Stomach smooth muscle (tissue), 2 donors: Measurements from ENCODE around the gene SCUBE1.

ENCODE experiments used
- H3K27ac ChIP-seq: one replicate; pipeline ENCODE4 v1.7.0; 2013; ENCODE audit warnings: mild to moderate bottlenecking, low read length, inconsistent platforms
- H3K27me3 ChIP-seq, 2 donors: one replicate each; pipeline ENCODE4 v1.7.0; 2013; ENCODE audit warnings: low read length in 2 of 2; ENCODE audit not compliant: insufficient read depth in 2 of 2, control insufficient read depth in 1 of 2
- H3K36me3 ChIP-seq, 2 donors: one replicate each; pipeline ENCODE4 v1.7.0; 2013; ENCODE audit warnings: low read length in 2 of 2; ENCODE audit not compliant: control insufficient read depth in 2 of 2, insufficient read depth in 2 of 2
- H3K4me1 ChIP-seq: one replicate; pipeline ENCODE4 v1.7.0; 2013; ENCODE audit warnings: low read length; ENCODE audit not compliant: control insufficient read depth, insufficient read depth
- H3K4me3 ChIP-seq, 2 donors: one replicate each; pipeline ENCODE4 v1.7.0; 2013; ENCODE audit warnings: low read length in 2 of 2
- H3K9ac ChIP-seq, 2 donors: one replicate each; pipeline ENCODE4 v1.7.0; 2013; ENCODE audit warnings: low read length in 2 of 2, mild to moderate bottlenecking in 1 of 2
- H3K9me3 ChIP-seq, 2 donors: one replicate each; pipeline ENCODE4 v1.7.0; 2013; ENCODE audit warnings: low read length in 2 of 2; ENCODE audit not compliant: control insufficient read depth in 2 of 2
- donor health status: healthy.
- donor health status: Pancreatic carcinoma.

The SCUBE1 gene

DNA sequence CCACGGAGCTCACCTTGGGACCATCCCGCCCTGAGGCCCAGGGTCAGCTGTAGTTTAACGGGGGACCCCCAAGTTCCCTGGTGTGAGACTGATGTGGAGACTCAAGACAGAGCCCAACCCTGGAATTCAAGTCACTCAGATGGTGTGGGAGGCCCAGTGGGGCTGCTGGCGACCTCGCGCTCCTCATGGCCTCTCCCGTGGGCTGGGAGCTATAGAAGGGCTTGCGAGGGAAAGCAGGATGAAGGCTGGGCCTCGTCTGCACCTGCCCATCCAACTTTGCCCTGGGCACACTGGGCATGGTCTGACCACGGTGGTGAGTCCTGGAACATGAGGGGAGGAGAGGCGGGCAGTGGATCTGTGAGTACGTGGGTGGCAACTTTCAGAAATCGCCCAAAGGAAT lies 142.6 kb downstream of the SCUBE1 start:
- peaks cover 0 to 2% of the 10 kb centered on the region in 2 donors for H3K36me3 ChIP-seq
- H3K4me1 ChIP-seq: no peaks in the 10 kb centered on the region
- H3K27me3 ChIP-seq: peaks cover 0 to 2% of the 10 kb centered on the region in 2 donors
- no peak overlapping the region for H3K27ac ChIP-seq
- H3K4me3 ChIP-seq: no peak overlapping the region
- no peak overlapping the region for H3K9ac ChIP-seq
- no peaks in the 10 kb centered on the region for H3K9me3 ChIP-seq

DNA sequence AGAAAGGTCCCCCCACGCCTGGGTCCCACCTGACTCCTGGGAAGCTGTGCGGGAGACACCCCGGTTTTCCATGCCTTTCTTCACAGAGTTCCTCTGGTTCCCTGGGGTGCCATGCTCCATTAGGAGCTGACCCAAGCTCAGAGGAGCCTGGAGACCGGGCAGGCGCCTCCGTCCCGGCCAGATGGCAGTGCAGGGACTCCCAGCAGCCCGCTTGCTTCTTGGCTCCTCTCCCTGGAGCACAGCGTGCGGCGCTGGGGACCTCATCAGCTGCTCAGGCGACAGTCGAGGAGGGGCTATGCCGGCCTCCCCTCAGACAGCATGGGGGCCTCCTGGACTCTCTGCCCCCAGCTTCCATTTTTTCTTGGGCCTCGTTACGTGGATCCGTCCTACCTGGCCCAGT lies 143.1 kb downstream of the SCUBE1 start:
- H3K9ac ChIP-seq: no peak overlapping the region
- no peaks in the 10 kb centered on the region for H3K9me3 ChIP-seq
- no peak overlapping the region for H3K27ac ChIP-seq
- no peak overlapping the region for H3K4me3 ChIP-seq
- peaks cover 0 to 2% of the 10 kb centered on the region in 2 donors for H3K36me3 ChIP-seq
- H3K27me3 ChIP-seq: peaks cover 0 to 2% of the 10 kb centered on the region in 2 donors
- no peaks in the 10 kb centered on the region for H3K4me1 ChIP-seq

DNA sequence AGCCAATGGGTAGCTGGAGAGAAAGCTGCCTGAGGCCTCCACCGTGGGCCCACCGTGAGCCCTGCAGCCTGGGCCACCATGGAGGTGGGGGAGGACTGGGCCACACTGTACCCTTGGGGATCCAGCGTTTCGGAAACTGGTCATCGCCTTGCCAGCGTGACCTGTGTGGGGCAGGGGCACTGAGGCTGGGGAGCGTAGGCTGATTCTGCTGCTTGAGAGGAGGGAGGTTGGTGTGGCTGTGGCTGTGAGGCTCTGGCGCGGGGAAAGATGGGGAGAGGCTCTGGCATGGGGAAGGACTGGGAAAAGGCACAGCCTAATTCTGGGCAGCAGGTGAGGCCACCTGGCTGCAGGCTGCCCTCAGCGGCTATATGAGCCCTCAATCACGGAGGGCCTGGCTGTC lies 143.6 kb downstream of the SCUBE1 start:
- H3K9ac ChIP-seq: no peak overlapping the region
- no peak overlapping the region for H3K4me3 ChIP-seq
- H3K36me3 ChIP-seq: peaks cover 0 to 2% of the 10 kb centered on the region in 2 donors
- no peaks in the 10 kb centered on the region for H3K9me3 ChIP-seq
- H3K4me1 ChIP-seq: no peaks in the 10 kb centered on the region
- no peak overlapping the region for H3K27ac ChIP-seq
- H3K27me3 ChIP-seq: peaks cover 0 to 2% of the 10 kb centered on the region in 2 donors

DNA sequence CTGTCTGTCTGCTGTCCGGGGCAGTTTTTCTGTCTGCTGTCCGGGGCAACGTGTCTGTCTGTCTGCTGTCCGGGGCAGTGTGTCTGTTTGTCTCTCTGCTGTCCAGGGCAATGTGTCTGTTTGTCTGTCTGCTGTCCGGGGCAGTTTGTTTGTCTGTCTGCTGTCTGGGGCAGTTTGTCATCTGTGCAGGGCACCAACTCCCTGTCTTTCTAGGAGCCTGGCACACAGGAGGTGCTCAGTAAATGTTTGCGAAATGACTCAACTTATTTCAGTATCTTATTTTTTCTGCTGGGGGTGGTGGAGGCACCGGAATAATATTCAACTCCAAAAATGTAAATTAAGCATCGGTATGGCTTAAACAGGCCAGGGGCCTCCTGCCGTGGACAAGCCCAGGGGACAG lies 144.2 kb downstream of the SCUBE1 start:
- Histone ChIP-seq H3K9me3 (no peaks in the 10 kb centered on the region), H3K4me1 (no peaks in the 10 kb centered on the region), H3K4me3 (no peak overlapping the region), H3K9ac (no peak overlapping the region), H3K27ac (no peak overlapping the region), H3K27me3 (peaks cover 0 to 2% of the 10 kb centered on the region in 2 donors), H3K36me3 (peaks cover 0 to 2% of the 10 kb centered on the region in 2 donors)

DNA sequence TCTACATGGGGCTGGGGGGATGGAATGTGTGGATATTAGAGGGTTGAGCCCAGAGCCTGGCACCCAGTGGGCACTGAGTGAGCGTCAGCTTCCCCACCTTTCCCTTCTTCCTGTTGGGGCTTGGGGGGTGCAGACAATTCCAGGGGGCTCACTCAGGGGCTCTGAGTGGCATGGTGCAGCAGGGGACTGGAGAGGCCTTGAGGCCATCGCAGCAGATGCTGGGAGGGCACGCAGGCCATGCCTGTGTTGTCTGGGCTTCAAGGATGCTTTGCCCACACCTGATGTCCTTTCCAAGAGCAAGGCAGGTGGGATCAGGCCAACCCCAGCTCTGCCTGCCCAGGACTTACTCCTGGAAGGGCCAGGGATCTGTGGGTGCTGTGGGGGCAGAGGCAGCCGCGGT lies 145.0 kb downstream of the SCUBE1 start:
- no peak overlapping the region for H3K9ac ChIP-seq

DNA sequence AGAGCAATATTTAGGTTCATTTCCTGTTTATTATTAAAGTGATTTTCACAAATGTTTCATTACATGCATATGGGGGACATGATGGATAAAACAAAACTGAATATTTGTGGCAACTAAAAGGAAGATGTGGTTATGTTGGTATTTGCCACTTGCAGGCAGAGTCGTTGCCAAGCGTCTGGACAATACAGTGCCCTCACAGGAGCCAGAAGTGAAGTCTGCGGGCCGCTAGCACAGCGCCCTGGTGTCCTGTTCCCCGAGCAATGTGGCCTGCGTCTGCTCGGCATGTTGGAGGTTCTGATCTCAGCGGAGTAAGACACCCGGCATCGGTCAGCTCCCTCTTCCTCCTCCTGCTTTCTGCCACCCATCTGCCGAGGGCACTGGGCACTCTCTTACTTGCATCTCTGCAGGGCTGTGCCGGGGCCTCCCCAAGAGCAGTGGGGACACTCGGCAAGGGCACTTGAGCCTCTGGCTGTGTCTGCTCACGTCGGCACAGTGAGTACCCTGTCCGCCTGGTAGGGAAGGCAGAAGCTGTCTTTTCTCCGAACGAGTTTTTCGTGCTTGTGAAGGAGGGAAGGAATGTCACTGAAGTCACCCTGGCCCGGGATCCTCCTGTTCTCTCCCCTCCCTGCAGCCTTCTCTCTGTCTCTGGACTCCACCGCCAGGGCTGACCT lies 145.8 kb downstream of the SCUBE1 start:
- H3K4me1 ChIP-seq: no peaks in the 10 kb centered on the region
- no peak overlapping the region for H3K9ac ChIP-seq
- H3K9me3 ChIP-seq: no peaks in the 10 kb centered on the region
- H3K4me3 ChIP-seq: no peak overlapping the region
- H3K27ac ChIP-seq: no peak overlapping the region
- H3K36me3 ChIP-seq: no peaks in the 10 kb centered on the region
- peaks cover 0 to 2% of the 10 kb centered on the region in 2 donors for H3K27me3 ChIP-seq

More for the DNA sequence above, 145.0 kb downstream of the SCUBE1 start:
- Histone ChIP-seq H3K36me3 (no peaks in the 10 kb centered on the region), H3K9me3 (no peaks in the 10 kb centered on the region), H3K27ac (no peak overlapping the region), H3K27me3 (peaks cover 0 to 2% of the 10 kb centered on the region in 2 donors), H3K4me3 (no peak overlapping the region), H3K4me1 (no peaks in the 10 kb centered on the region)

DNA sequence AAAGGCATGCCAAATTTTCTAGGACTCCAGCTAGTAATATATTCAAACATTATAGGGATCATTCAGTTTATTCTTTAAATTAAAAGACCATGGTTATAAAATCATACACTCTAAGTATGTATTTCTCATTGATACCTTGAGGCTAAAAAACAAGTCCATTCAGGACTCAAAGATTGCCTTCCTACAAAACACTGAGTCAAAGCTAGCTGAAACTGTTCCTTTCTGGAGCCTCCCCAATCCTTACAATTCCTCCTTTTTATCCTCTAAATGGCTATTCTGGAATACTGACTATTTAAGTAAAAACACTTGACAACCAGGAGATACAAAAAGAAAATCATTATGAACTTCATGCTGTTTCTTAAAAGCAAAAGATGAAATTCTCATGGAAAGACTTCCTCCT lies 151.3 kb downstream of the SCUBE1 start:
- Histone ChIP-seq H3K27ac (no peak overlapping the region), H3K4me1 (no peaks in the 10 kb centered on the region), H3K36me3 (no peaks in the 10 kb centered on the region), H3K9ac (no peak overlapping the region), H3K4me3 (no peak overlapping the region), H3K27me3 (peaks cover 0 to 2% of the 10 kb centered on the region in 2 donors), H3K9me3 (no peaks in the 10 kb centered on the region)

DNA sequence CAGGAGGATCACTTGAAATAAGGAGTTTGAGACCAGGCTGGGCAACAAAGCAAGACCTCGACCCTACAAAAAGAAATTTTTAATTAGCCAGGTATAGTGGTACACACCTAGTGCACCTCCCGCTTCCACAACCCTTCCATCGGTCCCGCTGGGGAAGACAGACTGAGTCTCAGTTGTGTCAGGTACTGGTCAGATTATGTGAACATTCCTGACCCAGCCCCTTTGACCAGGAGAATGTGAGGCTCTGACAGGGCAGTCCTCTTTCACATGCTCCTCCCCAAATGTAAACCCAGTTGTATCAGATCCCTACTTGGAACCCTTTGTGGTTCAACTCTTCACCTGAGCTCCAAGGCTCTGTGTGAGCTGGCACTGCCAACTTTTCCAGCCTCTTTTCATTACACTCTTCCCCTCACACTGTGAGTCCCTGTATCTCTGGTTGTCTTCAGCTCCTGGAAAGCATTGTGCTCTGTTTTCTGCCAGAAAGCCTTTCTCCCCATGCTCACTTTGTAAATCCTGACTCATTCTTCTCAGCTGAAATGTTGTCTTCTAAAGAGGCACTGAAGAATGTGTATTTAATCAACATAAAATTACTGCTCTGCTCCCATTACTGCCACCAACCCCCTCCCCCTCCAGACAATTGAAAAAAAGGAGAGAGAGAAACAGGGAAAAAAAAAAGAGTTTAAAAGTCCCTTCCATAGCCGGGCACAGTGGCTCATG lies 154.2 kb downstream of the SCUBE1 start:
- H3K9me3 ChIP-seq: no peaks in the 10 kb centered on the region
- no peak overlapping the region for H3K4me3 ChIP-seq
- H3K9ac ChIP-seq: no peak overlapping the region
- peaks cover 12% of the 10 kb centered on the region for H3K4me1 ChIP-seq
- no peaks in the 10 kb centered on the region for H3K36me3 ChIP-seq
- peaks cover 0 to 2% of the 10 kb centered on the region in 2 donors for H3K27me3 ChIP-seq
- no peak overlapping the region for H3K27ac ChIP-seq

DNA sequence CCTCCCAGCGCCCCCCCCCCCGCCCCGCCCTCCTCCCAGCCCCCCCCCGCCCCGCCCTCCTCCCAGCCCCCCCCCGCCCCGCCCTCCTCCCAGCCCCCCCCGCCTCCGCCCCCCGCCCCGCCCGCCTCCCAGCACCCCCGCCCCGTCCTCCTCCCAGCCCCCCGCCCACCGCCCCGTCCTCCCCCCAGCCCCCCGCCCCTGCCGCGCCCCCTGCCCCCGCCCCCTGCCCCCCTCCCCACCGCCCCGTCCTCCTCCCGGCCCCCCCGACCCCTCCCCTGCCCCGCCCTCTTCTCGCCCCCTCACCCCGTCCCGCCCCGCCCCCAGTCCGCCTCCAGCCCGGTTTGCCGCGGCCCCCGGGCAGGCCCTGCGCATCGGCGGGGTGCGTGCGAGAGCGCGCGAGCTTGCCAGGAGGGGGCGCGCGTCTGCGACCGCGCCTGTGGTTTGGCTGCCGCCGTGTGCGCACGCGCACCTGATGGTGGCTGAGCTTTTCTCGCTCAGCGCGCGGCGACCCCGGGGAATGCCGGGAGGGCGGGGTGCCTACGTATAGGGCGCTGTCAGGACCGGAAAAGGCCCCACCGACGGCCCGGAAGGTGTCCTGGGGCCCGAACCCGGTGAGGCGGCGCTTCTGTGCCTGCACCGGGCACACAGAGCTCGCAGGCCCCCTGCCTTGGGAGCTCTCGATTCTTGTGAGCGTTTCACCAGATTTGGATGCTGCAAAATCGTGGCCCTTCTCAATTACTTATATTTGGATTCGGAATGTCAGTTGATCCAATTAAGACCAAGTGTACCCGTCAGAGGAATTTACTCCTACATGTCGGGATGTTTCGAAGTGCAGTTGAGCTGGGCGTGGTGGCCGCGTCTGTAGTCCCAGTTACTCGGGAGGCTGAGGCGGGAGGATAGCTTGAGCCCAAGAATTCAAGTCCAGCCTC lies 155.7 kb downstream of the SCUBE1 start:
- H3K4me3 ChIP-seq: peak overlapping the region; percentile 65 to 76
- H3K27ac ChIP-seq: peak overlapping the region; percentile 86
- peaks cover 12% of the 10 kb centered on the region for H3K4me1 ChIP-seq
- peak overlapping the region; percentile 50 to 73 for H3K9ac ChIP-seq
- H3K9me3 ChIP-seq: no peaks in the 10 kb centered on the region
- H3K36me3 ChIP-seq: no peaks in the 10 kb centered on the region
- H3K27me3 ChIP-seq: peaks cover 0 to 2% of the 10 kb centered on the region in 2 donors

DNA sequence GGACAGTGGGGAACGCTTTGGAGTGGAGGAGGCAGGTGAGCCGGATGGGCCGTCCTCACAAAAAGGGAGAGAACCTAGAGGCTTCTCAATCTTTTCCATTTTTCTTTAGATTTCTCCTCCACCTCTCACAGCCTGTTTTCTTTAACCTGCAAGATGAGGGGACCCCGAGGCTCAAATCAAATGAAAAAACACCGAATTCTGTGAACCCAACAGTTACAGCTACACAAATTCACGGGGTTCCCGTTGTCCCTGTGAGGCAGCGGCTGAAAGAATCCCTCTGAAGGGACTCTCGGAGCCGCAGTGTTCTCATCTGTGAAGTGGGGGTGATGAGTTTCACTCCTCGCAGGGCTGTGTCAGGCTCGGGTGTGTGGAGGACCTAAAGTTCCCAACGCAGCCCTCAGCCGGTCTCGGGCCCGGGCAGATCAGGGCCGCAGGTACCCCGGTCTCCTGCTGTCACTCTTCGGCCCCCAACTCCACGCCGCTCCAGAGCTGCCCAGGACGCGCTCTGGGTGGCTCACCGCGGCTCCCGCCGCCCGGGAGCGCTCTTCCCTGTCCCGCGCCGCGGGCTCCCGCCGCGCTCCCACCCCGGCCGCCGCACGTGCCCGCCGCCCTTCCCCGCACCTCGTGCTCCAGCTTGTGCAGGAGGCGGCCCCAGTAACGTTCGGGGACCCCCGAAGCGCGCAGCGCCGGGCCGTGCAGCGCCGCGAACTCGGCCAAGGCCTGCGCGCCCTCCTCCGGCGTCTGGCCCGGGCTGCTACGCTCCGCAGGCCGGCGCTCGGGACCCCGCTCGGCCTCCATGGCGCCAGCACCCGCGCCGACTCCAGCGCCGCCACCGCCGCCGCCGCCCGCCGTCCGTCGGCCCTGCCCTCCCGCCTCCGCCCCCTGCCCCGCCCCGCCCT lies 156.7 kb downstream of the SCUBE1 start, which contains the start of gene TTLL12:
Gene TTLL12, minus strand, starts transcription at position 863 of the 899 bp plus-strand sequence. Its CDS starts 65 bp downstream, at position 798.
- H3K9ac ChIP-seq: peak within 1 kb of the TSS; percentile 72 to 73
- H3K9me3 ChIP-seq: no peaks in the 10 kb centered on the region

More for the DNA sequence above, 156.7 kb downstream of the SCUBE1 start, which contains the start of gene TTLL12:
- Histone ChIP-seq H3K27ac (peak within 1 kb of the TSS; percentile 86), H3K36me3 (peaks cover 0 to 3% of the 10 kb centered on the region in 2 donors), H3K27me3 (peaks cover 0 to 2% of the 10 kb centered on the region in 2 donors), H3K4me3 (peak within 1 kb of the TSS; percentile 79), H3K4me1 (peaks cover 12% of the 10 kb centered on the region)
